HEK293 (cell line): Measurements from ENCODE around the gene BPHL.

Experiments
- CTCF ChIA-PET: fragments of 350-600 bp; formaldehyde crosslinking; extraction: SDS; loops from one replicate; lab custom pipeline; 2021; ENCODE audit warnings: antibody characterized with exemption; lab: Yijun Ruan, JAX
- POLR2A ChIA-PET: fragments of 300-600 bp; formaldehyde crosslinking; extraction: SDS; loops from one replicate; lab custom pipeline; 2020; ENCODE audit warnings: antibody characterized with exemption, inconsistent platforms; lab: Yijun Ruan, JAX
- H3K27ac ChIP-seq: fragments of 200-500 bp; sonication (Bioruptor generic); 2 replicates; pipeline ENCODE4 v1.5.1; 2014; ENCODE audit warnings: low read depth, low read length, control low read depth, inconsistent platforms; ENCODE audit errors: extremely low read depth
- H3K36me3 ChIP-seq, 2 experiments: fragments of 200-500 bp in 1 of 2; sonication (Bioruptor generic) in 1 of 2; 1 replicate in 1 of 2; 2 replicates in 1 of 2; pipeline ENCODE4 v1.5.1; 2014 to 2017; ENCODE audit warnings: inconsistent platforms in 2 of 2, low read length in 2 of 2; ENCODE audit not compliant: control insufficient read depth in 2 of 2, insufficient read depth in 1 of 2
- H3K4me1 ChIP-seq: fragments of 200-500 bp; sonication (Bioruptor generic); 2 replicates; pipeline ENCODE4 v1.5.1; 2014; ENCODE audit warnings: mild to moderate bottlenecking, low read length, inconsistent platforms; ENCODE audit not compliant: control insufficient read depth, insufficient read depth
- H3K4me3 ChIP-seq: 2 replicates; pipeline ENCODE4 v1.5.1; 2011; ENCODE audit warnings: low read depth, mild to moderate bottlenecking, control low read depth, low read length, moderate library complexity
- H3K9me3 ChIP-seq: fragments of 200-500 bp; sonication (Bioruptor generic); 2 replicates; pipeline ENCODE4 v1.5.1; 2014; ENCODE audit warnings: low read depth, low read length, inconsistent platforms; ENCODE audit not compliant: control insufficient read depth, insufficient read depth
- REST ChIP-seq: fragments of 450-650 bp; formaldehyde crosslinking; IDR thresholded peaks from 2 replicates; pipeline ENCODE4 v1.5.1; 2016; ENCODE audit warnings: missing biosample characterization, missing genetic modification characterization
- SP7 ChIP-seq: fragments of 450-650 bp; formaldehyde crosslinking; IDR thresholded peaks from 2 replicates; pipeline ENCODE4 v1.5.1; 2016; ENCODE audit warnings: missing biosample characterization, missing genetic modification characterization
- ZNF292 ChIP-seq: fragments of 450-650 bp; formaldehyde crosslinking; IDR thresholded peaks from 2 replicates; pipeline ENCODE4 v1.5.1; 2016; ENCODE audit warnings: low read depth, missing biosample characterization, missing genetic modification characterization, borderline replicate concordance
- ZNF366 ChIP-seq: fragments of 450-650 bp; formaldehyde crosslinking; conservative IDR thresholded peaks from 2 replicates; pipeline ENCODE4 v1.5.1; 2016; ENCODE audit warnings: missing biosample characterization, missing genetic modification characterization
- ZNF398 ChIP-seq: fragments of 450-650 bp; formaldehyde crosslinking; IDR thresholded peaks from 2 replicates; pipeline ENCODE4 v1.5.1; 2017; ENCODE audit warnings: missing biosample characterization, missing genetic modification characterization
- ZNF426 ChIP-seq: fragments of 450-650 bp; formaldehyde crosslinking; IDR thresholded peaks from 2 replicates; pipeline ENCODE4 v1.5.1; 2017; ENCODE audit warnings: missing biosample characterization, missing genetic modification characterization, mild to moderate bottlenecking, inconsistent platforms, moderate library complexity
- ZNF513 ChIP-seq: fragments of 450-650 bp; IDR thresholded peaks from 2 replicates; pipeline ENCODE4 v1.5.1; 2018; ENCODE audit warnings: missing biosample characterization, missing genetic modification characterization
- ZNF626 ChIP-seq: fragments of 450-650 bp; sonication (Bioruptor Pico); formaldehyde crosslinking; IDR thresholded peaks from 2 replicates; pipeline ENCODE4 v1.5.1; 2018; ENCODE audit warnings: missing biosample characterization, missing genetic modification characterization, inconsistent platforms
- ZSCAN4 ChIP-seq: fragments of 450-650 bp; formaldehyde crosslinking; IDR thresholded peaks from 2 replicates; pipeline ENCODE4 v1.5.1; 2017; ENCODE audit warnings: missing biosample characterization, missing genetic modification characterization

The BPHL gene

GRCh38 chr6:3193102-3193849 is 74.8 kb downstream of the BPHL start (continued):
- TF ChIP-seq ZNF513 (tag by site-specific recombination), result no peak

GRCh38 chr6:3194535-3195419 is 76.3 kb downstream of the BPHL start:
- POLR2A ChIA-PET, result interaction anchor here (0.6 to 1.7 kb wide), 4 partner anchors 17 to 54 kb away, joined by 3 to 4 read pairs (median 4); partner anchors contain the start of gene TUBB2A

GRCh38 chr6:3195420-3195694 is 76.8 kb downstream of the BPHL start:
- Histone ChIP-seq H3K4me1 (no peaks in the 10 kb centered on the region), H3K4me3 (no peak overlapping the region), H3K36me3 (no peaks in the 10 kb centered on the region), H3K9me3 (no peaks in the 10 kb centered on the region), H3K27ac (no peak overlapping the region)
- POLR2A ChIA-PET, result interaction anchor here (0.6 to 1.4 kb wide), 3 partner anchors 32 to 38 kb away, joined by 3 to 4 read pairs (median 3); partner anchors contain the start of genes TUBB2A and TUBB2B
- CTCF ChIA-PET, result interaction anchor here (0.6 to 2.3 kb wide), 7 partner anchors 8 to 173 kb away, joined by 3 to 12 read pairs (median 3); no protein-coding TSS in a partner anchor
- TF ChIP-seq ZNF626 (tag by site-specific recombination) (no peak), SP7 (tag by site-specific recombination) (no peak), ZNF398 (no peak), ZNF366 (tag by site-specific recombination) (no peak), REST (tag by site-specific recombination) (no peak), ZNF292 (tag by site-specific recombination) (no peak)

More at GRCh38 chr6:3194535-3195419, 76.3 kb downstream of the BPHL start:
- Histone ChIP-seq H3K36me3 (no peaks in the 10 kb centered on the region), H3K27ac (no peak overlapping the region), H3K4me1 (no peaks in the 10 kb centered on the region), H3K4me3 (no peak overlapping the region), H3K9me3 (no peaks in the 10 kb centered on the region)
- CTCF ChIA-PET, result interaction anchor here (0.6 to 2.3 kb wide), 9 partner anchors 9 to 174 kb away, joined by 3 to 12 read pairs (median 3); partner anchors contain the start of gene TUBB2A
- TF ChIP-seq ZSCAN4 (tag by site-specific recombination) (peak; percentile 60), ZNF426 (no peak)
